GM10847 (cell line): ENCODE measurements around the gene MEP1B.

ENCODE experiments used
- POLR2A ChIP-seq: IDR thresholded peaks from 2 replicates; pipeline ENCODE4 v1.6.1; 2011; ENCODE audit not compliant: insufficient read length; ENCODE audit errors: extremely low read depth

Gene MEP1B

DNA sequence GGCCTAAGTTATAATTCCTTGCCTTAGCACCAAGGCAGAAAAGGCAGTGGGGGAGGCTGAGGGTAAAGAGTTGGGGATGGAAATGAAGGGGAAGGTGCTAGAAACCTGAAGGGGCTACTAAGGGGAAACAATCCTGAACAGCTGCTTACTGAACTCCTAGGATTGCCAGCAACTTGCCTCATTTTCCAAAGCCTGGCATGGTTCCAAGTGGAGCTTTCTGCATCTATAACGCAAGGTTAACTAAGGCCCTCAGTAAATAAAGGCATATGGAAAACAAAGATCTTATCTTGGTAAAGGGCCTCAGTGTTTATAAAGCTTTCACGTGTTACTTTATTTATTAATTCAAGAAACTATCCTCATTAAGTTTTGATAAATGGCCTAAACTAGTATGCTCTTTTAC lies 10.9 kb downstream of the MEP1B start:
- TF ChIP-seq POLR2A = no peak

- TF ChIP-seq POLR2A = no peak
Measured at GRCh38 chr18:32201948-32202672, 12.3 kb downstream of the MEP1B start.

DNA sequence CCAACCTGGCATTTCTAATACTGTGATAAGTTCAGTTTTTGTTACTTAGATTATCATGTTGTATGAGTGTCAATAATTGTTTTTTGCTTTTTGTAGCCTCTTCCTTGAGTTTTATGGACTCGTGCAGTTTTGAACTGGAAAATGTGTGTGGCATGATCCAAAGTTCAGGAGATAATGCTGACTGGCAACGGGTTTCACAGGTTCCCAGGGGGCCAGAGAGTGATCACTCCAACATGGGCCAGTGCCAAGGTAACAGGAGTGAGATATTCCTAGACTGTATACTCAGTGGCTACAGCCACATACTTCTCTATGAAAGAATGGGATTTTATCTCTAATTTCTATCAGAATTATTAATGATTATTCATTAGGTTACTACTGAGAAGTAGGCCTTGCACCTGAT lies 18.2 kb downstream of the MEP1B start:
- TF ChIP-seq POLR2A = no peak

DNA sequence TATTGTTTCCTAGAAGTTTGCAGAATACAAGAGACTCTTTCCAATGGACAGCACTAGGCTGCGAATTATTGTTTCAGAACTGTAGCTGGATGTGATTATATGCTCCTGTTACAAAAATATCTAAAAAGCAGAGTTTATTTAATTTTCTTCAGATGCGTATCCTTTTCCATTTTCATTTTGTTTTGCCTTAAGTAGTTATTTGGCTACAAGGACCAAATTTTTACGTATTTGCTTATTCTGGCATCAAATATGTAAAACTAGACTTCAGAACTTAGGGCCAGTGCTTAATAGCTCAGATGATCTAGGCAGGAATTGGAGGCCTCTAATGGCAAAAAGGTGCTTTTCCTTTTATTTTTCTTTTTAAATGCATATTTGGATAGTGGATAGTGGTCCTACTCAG lies 18.7 kb downstream of the MEP1B start:
- TF ChIP-seq POLR2A = no peak

GRCh38 chr18:32209685-32210445 lies 20.0 kb downstream of the MEP1B start:
- TF ChIP-seq POLR2A = no peak

DNA sequence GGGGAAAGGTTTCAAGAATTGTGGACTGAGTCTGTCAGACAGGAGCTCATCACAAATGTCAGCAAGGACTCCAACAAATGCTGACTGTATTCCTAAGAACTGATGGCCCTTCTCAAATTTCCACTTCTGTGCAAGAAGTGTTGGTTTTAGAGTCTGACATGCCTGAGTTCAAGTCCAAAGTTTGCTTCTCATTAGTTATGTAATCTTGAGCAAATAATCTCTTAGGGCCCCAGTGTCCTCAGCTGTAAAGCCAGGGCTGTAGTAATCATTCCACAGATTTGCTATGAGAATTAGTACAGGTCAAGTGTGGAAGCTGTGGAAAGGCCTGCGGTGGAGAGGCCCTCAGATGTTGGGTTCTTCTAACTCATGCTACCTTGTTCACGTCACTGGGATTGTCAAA lies 23.9 kb downstream of the MEP1B start:
- no peak for TF ChIP-seq POLR2A

GRCh38 chr18:32216390-32216789 lies 26.6 kb downstream of the MEP1B start:
- TF ChIP-seq POLR2A = no peak

- no peak for TF ChIP-seq POLR2A
Measured at GRCh38 chr18:32219431-32220018, 29.7 kb downstream of the MEP1B start.

DNA sequence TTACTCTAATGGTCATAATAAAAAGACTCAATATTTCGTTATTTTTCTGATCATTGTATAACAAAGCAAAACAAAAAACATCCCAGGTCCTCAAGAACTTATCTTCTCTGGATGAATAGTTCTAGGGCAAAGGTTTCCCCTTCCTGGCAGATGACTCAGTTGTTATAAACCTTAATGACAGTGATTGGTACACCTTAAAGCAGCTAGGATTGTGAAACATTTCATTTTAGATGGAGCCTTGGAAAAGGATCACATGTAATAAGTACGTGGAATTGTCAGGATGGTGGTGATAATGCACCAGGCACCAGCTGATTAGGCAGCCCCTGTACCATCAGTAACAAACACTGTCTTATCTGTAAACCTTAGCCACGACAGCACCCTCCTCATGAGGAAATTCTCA lies 47.2 kb downstream of the MEP1B start:
- no peak for TF ChIP-seq POLR2A

- TF ChIP-seq POLR2A = no peak
Measured at GRCh38 chr18:32238635-32239268, 48.9 kb downstream of the MEP1B start.

DNA sequence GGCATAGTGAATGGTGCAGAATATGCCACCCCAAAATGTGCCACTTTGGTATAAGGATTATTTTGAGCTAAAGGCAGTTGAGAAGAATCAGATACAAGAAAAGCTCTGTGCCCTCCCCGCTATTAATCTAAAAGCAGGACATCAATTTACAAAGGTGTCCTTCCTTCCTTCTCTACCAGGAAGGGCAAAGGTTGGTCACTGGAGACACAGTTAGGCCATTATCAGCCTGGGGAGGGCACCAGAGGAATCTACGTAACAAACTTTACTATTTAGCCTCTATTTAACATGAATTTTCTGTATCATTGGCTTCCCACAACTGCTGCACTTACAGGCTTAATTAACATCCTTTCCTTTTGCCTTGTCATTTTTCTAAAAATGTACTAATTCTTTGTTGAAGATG lies 52.6 kb downstream of the MEP1B start:
- TF ChIP-seq POLR2A = no peak

DNA sequence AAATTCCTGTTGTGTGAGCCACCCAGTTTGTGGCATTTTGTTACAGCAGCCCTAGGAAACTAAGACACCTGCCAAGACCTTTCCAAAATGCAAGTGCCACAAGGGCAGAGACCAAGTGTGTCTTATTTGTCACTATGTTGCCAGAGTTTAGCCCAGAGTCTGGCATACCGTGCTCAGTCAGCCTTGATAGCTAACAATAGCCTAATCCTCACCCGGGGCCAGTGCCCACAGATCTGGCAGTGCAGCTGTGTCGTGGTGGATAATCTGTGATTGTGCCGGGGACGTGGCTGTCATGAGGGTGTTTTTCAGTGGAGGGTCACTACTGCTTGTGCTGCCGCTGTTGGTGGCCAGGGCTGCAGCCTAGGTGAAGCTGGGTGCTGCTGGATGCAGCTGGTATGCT lies 53.5 kb downstream of the MEP1B start:
- no peak for TF ChIP-seq POLR2A

DNA sequence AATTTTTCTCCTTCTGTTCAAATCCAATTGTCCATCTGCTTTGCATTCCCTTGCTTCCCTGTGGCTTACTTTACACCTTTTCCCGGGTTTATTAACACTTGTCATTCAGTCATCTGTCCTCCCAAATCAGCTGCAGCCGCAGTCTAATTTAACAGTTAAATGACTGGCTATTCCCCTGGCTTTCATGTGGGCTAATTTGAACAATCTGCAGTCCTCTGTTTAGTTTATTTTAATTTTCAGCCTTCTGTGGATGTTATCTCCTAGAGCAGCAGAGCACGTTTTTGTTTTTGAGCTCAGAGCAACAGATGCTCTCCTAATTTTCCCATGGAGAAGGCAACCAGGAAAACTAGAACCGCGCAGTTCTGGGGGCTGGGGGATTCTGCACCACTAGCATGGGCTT lies 55.0 kb downstream of the MEP1B start:
- TF ChIP-seq POLR2A = no peak

- no peak for TF ChIP-seq POLR2A
Measured at GRCh38 chr18:32249147-32249929, 59.5 kb downstream of the MEP1B start.

- TF ChIP-seq POLR2A = no peak
Measured at GRCh38 chr18:32251466-32251865, 61.6 kb downstream of the MEP1B start.
